Suprapubic skin (tissue), 4 donors: ENCODE data around the gene GABRQ.
"Not testable (repeated sequence)": the region's sequence is repeated elsewhere in the genome, so short reads cannot be mapped to it uniquely, and the experiment has no call there.

Experiments used
- CTCF ChIP-seq, 2 donors: fragments of 200-600 bp in 1 of 2; fragments of 450-650 bp in 1 of 2; sonication (generic) in 1 of 2; IDR thresholded peaks; one replicate each; pipeline ENCODE4 v1.5.1; 2016 to 2019; ENCODE audit warnings: antibody characterized with exemption in 2 of 2, mild to moderate bottlenecking in 1 of 2, moderate library complexity in 1 of 2
- EP300 ChIP-seq: sonication (generic); formaldehyde crosslinking; IDR thresholded peaks from one replicate; pipeline ENCODE4 v1.6.1; 2017; ENCODE audit warnings: antibody characterized with exemption
- POLR2A ChIP-seq, 2 donors: fragments of 450-650 bp; IDR thresholded peaks; one replicate each; pipeline ENCODE4 v1.6.1; 2017; ENCODE audit warnings: antibody characterized with exemption in 2 of 2, mild to moderate bottlenecking in 2 of 2, moderate library complexity in 2 of 2
- POLR2AphosphoS5 ChIP-seq, 3 donors: sonication (generic); formaldehyde crosslinking; IDR thresholded peaks; one replicate each; pipeline ENCODE4 v1.6.1; 2017; ENCODE audit warnings: antibody characterized with exemption in 3 of 3

GRCh38 chrX:152706500-152706899 lies 68.8 kb downstream of the GABRQ start:
- TF ChIP-seq POLR2A (IDR thresholded peaks at IDR 0.05); EP300; CTCF (IDR thresholded peaks at IDR 0.05); POLR2AphosphoS5 (IDR thresholded peaks at IDR 0.05): not testable (repeated sequence)
